GM18502 (cell line): Measurements from ENCODE around the gene GABRR2.

Experiments
- ATAC-seq: cut with Tn5 transposase; IDR thresholded peaks from one replicate; pipeline ENCODE4 v1.9.1; 2021; ENCODE audit warnings: mild to moderate bottlenecking; ENCODE audit not compliant: unreplicated experiment, poor library complexity

GABRR2 gene

DNA sequence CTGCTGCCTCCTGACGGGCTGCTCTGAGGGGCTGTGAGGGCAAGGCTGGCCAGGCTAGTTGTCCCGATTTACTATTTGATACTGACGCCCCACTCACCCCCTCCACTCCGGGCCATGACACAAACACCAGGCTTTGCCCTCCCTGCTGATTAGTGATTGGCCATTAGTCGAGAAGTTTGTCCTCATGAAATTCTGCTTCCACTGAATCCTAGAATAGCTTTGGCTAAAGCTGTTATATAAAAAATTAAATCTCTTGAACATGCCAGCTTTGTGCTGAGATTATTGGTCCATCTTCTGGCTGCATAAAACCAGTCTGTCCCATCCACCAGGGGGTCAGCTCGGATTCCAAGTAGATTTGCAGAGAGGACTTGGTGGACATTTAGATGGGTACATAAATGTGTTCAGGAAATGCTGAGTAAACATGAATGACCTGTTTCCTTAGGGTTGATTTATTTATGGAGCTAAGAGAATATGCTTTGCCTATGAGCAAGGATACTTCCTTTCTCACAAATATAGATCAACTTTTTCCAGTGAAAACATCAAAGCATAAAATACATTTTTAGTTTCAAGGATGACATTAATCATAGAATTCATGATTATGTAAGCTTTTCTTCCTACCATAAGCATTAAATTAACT, at the start of gene GABRR2:
Gene GABRR2, minus strand, starts transcription at position 51 of the 637 bp plus-strand sequence. CDS start 134 bp downstream, outside the sequence.
- ATAC-seq = no peak

DNA sequence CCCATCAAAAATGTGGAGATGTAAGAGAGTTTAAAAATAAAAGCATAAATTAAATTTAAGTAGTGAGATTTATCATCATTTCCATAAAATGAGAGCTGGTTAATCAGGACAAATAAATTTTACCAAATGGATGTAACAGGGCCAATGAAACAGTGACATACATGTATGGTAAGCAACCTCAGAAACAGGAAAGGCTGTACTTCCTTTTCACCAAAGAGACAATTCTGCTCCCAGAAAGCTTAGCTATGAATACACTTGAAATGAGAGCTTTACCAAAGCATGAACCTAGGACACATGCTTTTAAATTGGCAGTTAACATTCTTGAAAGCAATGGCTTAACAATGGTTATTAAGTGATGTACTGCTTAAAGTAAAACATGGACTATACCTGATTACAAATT, 49.5 kb upstream of the GABRR2 start:
- ATAC-seq = no peak

GRCh38 chr6:89361171-89361570, 46.1 kb upstream of the GABRR2 start:
- no peak for ATAC-seq

GRCh38 chr6:89360415-89360999, 45.4 kb upstream of the GABRR2 start:
- ATAC-seq = peak; percentile 61

DNA sequence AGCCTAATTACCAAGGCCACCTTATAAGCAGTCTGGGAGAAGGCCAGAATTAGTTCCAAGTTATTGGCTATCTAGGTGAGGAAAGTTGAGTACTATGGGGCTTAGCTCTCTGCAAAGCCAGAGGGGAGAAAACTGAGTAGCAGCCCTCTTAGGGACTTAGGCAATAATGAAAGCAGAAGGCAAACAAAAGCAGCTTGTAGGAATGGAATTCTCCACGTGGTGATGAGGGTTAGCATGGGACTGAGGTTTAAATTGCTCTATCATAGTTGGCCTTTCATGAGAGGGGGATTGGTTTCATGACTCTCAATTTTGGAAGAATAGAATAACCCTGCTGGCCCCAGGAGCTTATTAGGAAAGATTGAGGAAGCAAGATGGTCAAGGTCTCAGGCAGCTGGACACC, 44.5 kb upstream of the GABRR2 start:
- no peak for ATAC-seq

- peak; percentile 48 for ATAC-seq
These were observed 42.3 kb upstream of the GABRR2 start for GRCh38 chr6:89357390-89357789.

GRCh38 chr6:89356642-89357170, 41.6 kb upstream of the GABRR2 start:
- ATAC-seq = no peak

DNA sequence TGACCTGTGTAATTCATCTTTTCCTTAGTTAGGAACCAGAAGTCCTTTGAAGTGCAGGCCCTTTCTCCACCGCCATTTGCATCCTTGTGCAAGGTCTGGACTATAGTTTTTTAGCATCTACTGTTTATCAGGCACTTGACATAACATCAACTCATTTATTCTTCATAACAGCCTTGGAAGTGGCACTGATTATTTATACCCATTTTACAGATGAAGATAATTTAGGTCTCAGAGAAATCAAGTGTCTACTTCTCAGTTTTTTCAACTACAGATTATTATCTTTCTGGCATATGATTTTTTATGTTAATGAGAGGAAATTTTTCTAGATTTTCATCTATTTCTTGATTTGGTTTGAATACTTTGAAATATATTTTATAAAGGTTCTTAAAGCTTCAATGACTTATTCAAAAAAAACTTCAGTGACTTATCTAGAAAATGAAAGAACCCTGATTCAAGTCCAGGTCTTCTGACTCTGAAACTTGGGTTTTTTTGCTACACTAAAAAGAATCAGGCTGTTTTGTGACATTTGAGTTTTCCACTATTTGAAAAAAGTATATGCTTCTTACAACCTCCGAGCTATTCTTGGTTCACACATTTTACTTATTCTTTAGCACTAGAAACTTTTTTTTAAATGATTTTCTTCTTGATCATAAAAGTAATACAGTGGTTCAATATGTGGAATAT, 40.6 kb upstream of the GABRR2 start:
- ATAC-seq = no peak

- peak; percentile 18 for ATAC-seq
These were observed 38.7 kb upstream of the GABRR2 start for GRCh38 chr6:89353702-89354392.

- ATAC-seq = no peak
These were observed 38.0 kb upstream of the GABRR2 start for GRCh38 chr6:89353118-89353556.

DNA sequence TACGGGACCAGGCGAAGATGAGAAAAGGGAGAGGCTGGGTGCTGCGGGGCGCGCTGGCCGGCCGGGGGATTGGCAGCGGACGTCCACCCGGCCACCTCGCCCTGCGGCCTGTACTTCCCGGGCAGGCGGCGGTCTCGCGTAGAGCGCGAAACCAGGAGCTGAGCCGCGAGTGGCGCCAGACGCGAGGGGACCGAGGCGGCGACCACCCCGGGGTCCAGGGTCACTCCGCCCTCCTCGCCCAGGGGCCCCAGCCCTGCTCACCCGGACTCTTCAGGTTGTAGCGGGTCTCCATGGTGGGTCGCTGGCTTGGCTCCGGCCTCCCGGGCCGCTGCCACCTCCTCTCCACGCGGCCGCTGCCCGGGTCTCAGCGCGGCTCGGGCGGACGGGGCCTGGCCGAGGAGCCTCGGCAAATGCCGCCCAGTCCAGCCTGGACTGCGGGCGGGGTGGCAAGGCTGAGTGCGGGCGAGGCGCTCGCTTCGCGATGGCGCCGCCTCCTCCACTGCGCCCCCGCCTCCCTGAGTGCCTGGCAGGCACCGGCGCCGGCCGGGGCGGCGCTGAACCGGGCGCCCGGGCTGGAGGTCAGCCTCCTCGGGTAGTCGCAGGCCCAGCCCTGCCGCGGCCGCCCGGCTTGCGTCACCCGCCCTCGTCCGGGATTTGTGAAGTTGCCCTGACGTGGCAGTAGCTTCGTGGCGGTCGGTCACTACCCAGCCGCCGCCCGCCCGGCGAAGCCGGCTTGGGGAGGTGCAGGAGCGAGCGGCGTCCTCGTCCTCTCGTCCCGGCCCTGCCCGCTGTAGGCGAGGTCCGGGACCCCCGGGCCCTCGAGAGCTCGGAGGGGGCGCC, 37.4 kb upstream of the GABRR2 start, which contains the start of gene UBE2J1:
Gene UBE2J1, minus strand, starts transcription at position 445 of the 840 bp plus-strand sequence. Its CDS starts 153 bp downstream, at position 292.
- ATAC-seq = peak; percentile 53

DNA sequence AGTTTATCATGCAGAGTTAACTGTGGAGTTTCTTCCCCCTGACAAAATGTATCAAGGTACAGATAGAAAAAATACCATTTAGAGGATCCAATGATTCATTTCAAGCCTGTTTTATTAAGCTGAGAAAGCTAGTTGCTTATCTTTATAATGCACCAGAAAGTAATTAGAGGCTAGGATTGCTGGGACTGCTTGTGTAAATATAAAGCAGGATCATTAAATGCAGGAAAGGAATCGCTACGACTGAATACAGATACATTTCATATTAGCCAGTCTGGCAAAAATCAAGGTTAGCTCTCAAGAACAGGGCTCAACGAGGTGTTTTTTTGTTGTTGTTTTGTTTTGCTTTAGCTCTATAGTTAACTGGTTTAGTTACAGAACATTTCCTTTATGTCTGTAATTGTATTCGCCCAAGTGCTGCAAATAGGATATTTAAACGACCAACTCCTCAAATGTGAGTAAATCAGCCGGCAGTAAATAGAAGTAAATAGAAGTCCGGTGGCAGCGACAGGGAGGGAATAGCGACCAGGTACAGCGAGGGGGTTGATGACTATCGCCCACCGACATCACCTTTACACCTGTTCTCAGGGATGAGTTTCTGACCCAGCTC, 36.7 kb upstream of the GABRR2 start:
- ATAC-seq = no peak

GRCh38 chr6:89350281-89350966, 35.3 kb upstream of the GABRR2 start:
- peak; percentile 46 for ATAC-seq

DNA sequence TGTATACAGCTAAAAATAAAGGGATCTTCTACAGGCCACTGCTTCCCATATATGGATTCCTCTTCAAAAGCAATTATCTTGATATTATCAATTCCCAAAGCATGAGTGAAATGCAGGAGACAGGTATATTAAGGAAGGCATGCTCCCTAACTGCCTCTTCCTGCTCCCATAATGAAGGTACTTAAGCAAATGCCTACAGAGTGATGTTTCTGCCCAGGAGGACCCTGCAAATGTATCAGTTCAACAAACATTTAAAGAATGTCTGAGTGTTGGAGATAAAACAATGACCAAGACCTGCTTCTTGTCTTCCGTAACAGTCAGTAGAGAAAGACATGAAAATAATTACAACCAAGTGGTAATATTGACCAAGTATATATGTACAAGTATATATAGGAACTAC, 33.3 kb upstream of the GABRR2 start:
- ATAC-seq = no peak

DNA sequence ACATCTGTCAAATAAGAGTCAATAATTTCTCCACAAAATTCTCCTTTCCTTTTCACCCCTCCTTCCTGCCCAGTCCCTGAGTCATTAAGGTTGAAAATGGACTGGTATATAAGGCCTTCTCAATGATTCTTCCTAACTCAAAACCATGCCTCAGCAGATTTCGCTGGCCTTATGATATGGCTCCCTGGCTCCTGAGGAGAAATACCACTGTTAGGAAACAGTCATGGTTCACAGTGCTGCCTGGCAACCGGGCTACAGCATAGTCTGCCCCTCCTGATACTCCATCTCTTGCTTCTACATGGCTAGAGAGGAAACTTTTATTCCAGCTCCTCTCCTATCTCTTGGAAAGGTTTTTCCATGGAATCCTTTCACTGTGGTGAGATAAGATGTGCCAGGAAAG, 32.7 kb upstream of the GABRR2 start:
- no peak for ATAC-seq

DNA sequence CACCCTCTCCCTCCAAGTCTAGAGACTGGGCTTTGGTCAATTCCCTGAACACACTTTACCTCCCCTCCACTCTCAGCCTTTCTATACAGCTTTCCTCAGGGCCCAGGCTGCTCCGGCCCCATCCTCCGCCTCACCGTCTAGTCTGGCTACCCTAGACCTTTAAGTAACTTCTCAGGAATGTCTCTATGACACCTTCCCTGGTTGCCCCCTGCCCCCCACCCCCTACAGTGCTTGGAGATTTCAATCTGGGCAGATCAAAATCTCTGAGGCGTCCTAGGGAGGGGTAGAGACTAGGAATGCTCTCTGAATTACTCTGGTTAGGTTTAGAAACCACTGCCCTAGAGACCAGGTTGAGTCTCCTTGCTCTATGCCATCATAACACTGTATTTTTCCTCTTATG, 31.3 kb upstream of the GABRR2 start:
- ATAC-seq = no peak

GRCh38 chr6:89339565-89339964, 24.5 kb upstream of the GABRR2 start:
- ATAC-seq = no peak

- no peak for ATAC-seq
These were observed 20.1 kb upstream of the GABRR2 start for GRCh38 chr6:89335164-89335563.

DNA sequence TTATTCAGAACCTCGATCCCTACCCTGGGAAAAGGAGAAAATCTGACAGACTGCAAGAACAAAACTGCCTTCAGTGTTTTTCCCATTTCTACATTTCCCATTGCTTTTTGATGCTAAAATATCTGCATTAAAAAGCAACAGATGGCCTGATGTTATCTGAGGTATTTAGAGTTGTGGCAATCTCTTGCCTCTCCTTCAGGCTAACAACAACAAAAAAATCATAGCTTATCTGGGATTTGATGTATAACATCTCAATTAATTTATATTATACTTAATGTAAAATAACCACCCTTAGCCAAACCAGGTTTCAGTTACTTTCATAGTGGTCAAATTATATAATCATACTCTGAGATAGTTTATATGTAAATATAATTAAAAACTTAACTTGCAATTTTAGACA, 15.8 kb upstream of the GABRR2 start:
- no peak for ATAC-seq
